Effector memory CD4-positive, alpha-beta T cell (primary cell): ENCODE results near the gene SNRPE.

Source experiments
- DNase-seq, 3 donors: peaks; one replicate each; pipeline ENCODE4 v3.0.0-alpha.2; 2020
- H3K27ac ChIP-seq: 2 replicates; pipeline ENCODE4 v1.7.0; 2013; ENCODE audit warnings: mild to moderate bottlenecking, low read length, moderate library complexity; ENCODE audit not compliant: insufficient read depth, poor library complexity, severe bottlenecking
- H3K27me3 ChIP-seq: replicated peaks from 2 replicates; pipeline ENCODE4 v1.7.0; 2013; ENCODE audit warnings: mild to moderate bottlenecking, low read length; ENCODE audit not compliant: insufficient read depth, control insufficient read depth, poor library complexity, severe bottlenecking
- H3K36me3 ChIP-seq: 2 replicates; pipeline ENCODE4 v1.7.0; 2013; ENCODE audit warnings: mild to moderate bottlenecking, low read length, moderate library complexity; ENCODE audit not compliant: control insufficient read depth, insufficient read depth
- H3K4me1 ChIP-seq: 2 replicates; pipeline ENCODE4 v1.7.0; 2013; ENCODE audit warnings: low read length, mild to moderate bottlenecking; ENCODE audit not compliant: control insufficient read depth, insufficient read depth, poor library complexity, severe bottlenecking
- H3K4me3 ChIP-seq: 2 replicates; pipeline ENCODE4 v1.7.0; 2013; ENCODE audit warnings: low read length, low read depth, mild to moderate bottlenecking; ENCODE audit not compliant: insufficient read depth, poor library complexity, severe bottlenecking
- H3K9me3 ChIP-seq: 2 replicates; pipeline ENCODE4 v1.7.0; 2013; ENCODE audit warnings: mild to moderate bottlenecking, low read length, moderate library complexity; ENCODE audit not compliant: control insufficient read depth

SNRPE gene

DNA sequence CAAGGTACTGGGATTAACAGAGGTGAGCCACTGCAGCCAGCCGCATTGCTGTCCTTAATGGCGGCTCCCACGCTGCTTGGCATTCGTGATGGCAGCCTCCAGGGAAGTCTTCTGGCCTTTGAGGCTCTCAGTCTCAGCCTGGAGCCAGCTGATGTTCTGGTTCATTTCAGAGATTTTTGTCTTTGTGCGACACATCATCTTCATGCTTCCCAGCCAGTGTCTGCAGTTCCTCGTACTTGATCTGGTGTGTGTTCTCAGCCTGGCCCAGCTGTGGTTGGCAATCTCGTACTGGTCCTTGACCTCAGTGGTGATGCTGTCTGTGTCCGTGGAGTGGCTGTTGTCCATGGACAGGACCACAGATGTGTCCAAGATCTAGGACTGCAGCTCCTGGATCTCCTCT lies 11.7 kb downstream of the SNRPE start:
- H3K27ac ChIP-seq, result no peak overlapping the region
- peaks cover 25% of the 10 kb centered on the region for H3K36me3 ChIP-seq
- H3K27me3 ChIP-seq, result no peaks in the 10 kb centered on the region
- H3K9me3 ChIP-seq, result no peaks in the 10 kb centered on the region
- no peak overlapping the region for H3K4me3 ChIP-seq
- DNase-seq, result no peak
- H3K4me1 ChIP-seq, result no peaks in the 10 kb centered on the region

DNA sequence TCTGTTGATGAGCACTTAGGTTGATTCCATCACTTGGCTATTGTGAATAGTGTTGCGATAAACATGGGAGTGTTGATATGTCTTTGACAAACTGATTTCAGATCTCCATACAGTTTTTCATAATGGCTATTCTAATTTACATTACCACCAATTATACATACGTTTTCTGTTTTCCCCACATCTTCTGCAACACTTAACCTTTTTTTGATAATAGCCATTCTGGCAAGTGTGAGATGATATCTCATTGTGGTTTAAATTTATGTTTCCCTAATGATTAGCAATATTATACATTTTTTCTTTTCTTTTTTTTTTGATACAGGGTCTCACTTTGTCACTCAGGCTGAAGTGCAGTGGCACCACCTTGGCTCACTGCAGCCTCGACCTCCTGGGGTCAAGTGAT lies 17.0 kb downstream of the SNRPE start:
- DNase-seq, result no peak
- Histone ChIP-seq H3K9me3 (no peaks in the 10 kb centered on the region), H3K4me3 (no peak overlapping the region), H3K27me3 (no peaks in the 10 kb centered on the region), H3K36me3 (peaks cover 5% of the 10 kb centered on the region), H3K4me1 (no peaks in the 10 kb centered on the region), H3K27ac (no peak overlapping the region)

DNA sequence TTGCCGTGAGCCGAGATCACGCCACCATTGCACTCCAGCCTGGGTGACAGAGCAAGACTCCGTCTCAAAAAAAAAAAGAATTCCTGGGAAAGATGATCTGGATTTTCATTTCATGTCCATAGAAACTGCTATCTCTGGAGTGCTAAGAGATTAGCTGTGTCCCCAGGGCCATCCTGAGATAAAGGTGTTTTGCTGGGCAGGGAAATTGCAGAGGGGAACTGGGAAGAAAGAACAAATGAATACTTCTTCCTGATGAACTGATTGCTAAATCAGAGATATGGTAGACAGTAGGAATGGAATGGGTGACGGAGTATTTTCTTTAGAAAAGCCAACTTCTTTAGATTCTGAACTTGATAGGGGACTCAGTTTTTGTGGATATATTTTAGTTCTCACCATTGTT lies 19.2 kb downstream of the SNRPE start:
- no peak for DNase-seq
- no peak overlapping the region for H3K27ac ChIP-seq
- no peaks in the 10 kb centered on the region for H3K27me3 ChIP-seq
- no peaks in the 10 kb centered on the region for H3K9me3 ChIP-seq
- no peak overlapping the region for H3K4me3 ChIP-seq
- no peaks in the 10 kb centered on the region for H3K4me1 ChIP-seq
- no peaks in the 10 kb centered on the region for H3K36me3 ChIP-seq

DNA sequence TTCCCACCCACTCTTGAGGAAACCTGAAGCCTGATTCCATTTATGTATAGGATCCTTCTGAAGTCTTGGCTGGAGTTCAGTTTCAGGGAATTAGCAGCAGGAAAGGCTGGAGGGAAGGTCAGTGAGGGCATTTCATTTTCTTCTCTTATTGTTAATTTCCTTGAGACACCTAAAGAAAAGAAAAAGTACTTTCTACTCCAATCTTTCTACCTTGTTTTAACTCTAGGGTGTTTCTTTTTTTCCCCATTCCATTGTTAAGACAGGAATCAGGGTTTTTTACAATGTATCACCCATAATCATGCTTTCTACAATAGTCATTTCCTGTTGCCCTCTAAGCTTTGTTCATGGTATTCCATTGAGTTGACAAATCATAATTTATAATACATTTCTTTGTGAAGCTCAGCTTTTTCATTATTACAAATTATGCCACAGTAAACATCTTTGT lies 27.4 kb downstream of the SNRPE start:
- no peak overlapping the region for H3K27ac ChIP-seq
- no peak for DNase-seq
- H3K4me1 ChIP-seq, result no peaks in the 10 kb centered on the region
- H3K36me3 ChIP-seq, result no peaks in the 10 kb centered on the region
- H3K9me3 ChIP-seq, result no peaks in the 10 kb centered on the region
- H3K27me3 ChIP-seq, result no peaks in the 10 kb centered on the region
- H3K4me3 ChIP-seq, result no peak overlapping the region

DNA sequence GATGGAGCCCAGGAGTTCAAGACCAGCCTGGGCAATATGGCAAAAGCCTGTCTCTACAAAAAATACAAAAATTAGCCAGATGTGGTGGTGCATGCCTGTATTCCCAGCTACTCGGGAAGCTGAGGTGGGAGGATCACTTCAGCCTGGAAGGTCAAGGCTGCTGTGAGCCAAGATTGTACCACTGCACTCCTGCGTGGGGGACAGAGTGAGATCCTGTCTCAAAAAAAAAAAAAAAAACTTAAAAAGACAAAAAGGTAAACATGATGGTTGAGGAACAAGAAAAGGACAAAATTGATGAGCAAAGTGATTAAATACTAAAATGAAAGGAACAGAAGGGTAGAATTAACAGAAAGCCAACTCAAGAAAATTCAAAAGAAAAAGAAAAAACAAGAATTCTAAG lies 30.6 kb downstream of the SNRPE start:
- DNase-seq, result no peak
- no peaks in the 10 kb centered on the region for H3K4me1 ChIP-seq
- H3K4me3 ChIP-seq, result no peak overlapping the region
- no peak overlapping the region for H3K27ac ChIP-seq
- no peaks in the 10 kb centered on the region for H3K36me3 ChIP-seq
- no peaks in the 10 kb centered on the region for H3K9me3 ChIP-seq
- H3K27me3 ChIP-seq, result no peaks in the 10 kb centered on the region

DNA sequence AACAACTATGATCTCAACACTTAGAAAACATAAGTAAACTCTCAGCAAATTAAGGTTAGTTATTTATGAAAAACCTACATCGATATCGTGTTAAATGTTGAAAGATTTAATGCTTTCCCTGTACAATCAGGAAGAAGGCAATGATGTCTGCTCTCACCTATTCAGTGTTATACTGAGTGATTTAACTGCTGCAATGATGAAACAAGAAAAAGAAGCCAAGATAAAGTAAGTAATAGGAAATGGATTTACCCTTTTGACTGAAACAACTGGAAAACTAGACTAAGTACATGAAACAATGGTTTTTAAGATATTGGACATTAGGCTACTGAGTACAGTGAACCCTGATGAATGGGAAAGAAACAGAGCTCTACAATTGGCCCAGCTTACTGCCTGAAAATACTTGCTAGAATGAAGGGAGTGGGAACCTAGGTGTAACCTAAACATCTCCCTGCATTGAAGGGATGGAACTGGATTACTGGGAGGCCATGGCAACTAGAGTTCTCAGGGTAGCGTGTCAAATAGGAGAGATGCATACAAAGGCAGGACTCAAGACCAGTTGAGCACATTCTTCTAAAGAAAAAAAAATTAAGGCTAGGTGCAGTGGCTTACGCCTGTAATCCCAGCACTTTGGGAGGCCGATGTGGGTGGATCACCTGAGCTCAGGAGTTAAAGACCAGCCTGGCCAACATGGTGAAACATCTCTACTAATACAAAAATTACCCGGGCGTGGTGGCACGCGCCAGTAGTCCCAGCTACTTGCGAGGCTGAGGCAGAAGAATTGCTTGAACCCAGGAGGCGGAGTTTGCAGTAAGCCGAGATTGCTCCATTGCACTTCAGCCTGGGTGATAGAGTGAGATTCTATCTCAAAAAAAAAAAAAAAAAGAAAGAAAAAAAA lies 37.3 kb downstream of the SNRPE start:
- no peaks in the 10 kb centered on the region for H3K9me3 ChIP-seq
- H3K4me3 ChIP-seq, result no peak overlapping the region
- no peaks in the 10 kb centered on the region for H3K27me3 ChIP-seq
- no peaks in the 10 kb centered on the region for H3K36me3 ChIP-seq
- H3K27ac ChIP-seq, result no peak overlapping the region
- no peaks in the 10 kb centered on the region for H3K4me1 ChIP-seq
- no peak for DNase-seq

DNA sequence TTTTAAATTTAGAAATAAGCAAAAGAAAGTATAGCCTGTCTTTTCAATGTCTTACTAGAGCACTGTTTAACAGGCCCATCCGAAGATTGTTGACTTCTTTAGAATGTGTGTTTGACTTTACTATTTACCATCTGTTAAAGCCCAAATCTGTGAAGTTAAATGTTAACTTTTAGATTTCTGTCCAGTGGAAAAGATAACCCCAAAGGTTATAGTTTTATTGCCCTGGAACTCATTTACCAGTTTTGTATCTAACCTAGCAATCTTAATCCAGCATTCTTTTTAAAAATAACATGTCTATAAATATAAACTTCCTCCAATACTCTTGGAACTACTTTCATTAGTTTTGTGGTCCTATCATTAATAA lies 37.9 kb downstream of the SNRPE start:
- Histone ChIP-seq H3K27me3 (no peaks in the 10 kb centered on the region), H3K4me3 (no peak overlapping the region), H3K27ac (no peak overlapping the region), H3K9me3 (no peaks in the 10 kb centered on the region), H3K4me1 (no peaks in the 10 kb centered on the region), H3K36me3 (no peaks in the 10 kb centered on the region)
- no peak for DNase-seq

DNA sequence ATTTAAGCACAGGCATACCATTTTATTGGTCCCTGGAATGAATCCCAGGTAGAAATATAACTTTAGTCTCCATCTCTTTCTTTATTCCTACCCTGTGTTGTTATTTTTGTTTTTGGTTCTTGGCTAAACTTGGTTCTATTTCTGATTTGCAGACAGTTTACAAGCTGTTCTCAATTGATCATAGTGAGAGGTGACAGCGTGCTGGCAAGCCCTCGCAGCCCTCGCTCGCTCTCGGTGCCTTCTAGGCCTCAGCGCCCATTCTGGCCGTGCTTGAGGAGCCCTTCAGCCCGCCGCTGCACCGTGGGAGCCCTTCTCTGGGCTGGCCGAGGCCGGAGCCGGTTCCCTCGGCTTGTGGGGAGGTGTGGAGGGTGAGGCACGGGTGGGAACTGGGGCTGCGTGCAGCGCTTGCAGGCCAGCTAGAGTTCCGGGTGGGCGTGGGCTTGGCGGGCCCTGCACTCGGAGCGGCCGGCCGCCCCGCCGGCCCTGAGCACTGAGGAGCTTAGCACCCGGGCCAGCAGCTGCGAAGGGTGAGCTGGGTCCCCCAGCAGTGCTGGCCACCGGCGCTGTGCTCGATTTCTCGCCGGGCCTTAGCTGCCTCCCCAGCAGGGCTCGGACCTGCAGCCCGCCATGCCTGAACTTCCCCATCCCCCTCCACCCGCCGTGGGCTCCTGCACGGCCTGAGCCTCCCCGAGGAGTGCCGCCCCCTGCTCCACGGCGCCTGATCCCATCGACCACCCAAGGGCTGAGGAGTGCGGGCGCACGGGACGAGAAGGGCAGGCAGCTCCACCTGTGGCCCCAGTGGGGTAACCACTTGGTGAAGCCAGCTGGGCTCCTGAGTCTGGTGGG lies 38.7 kb downstream of the SNRPE start:
- H3K4me3 ChIP-seq, result no peak overlapping the region
- no peaks in the 10 kb centered on the region for H3K27me3 ChIP-seq
- no peaks in the 10 kb centered on the region for H3K4me1 ChIP-seq
- H3K36me3 ChIP-seq, result no peaks in the 10 kb centered on the region
- no peak overlapping the region for H3K27ac ChIP-seq
- no peaks in the 10 kb centered on the region for H3K9me3 ChIP-seq
- DNase-seq, result no peak

DNA sequence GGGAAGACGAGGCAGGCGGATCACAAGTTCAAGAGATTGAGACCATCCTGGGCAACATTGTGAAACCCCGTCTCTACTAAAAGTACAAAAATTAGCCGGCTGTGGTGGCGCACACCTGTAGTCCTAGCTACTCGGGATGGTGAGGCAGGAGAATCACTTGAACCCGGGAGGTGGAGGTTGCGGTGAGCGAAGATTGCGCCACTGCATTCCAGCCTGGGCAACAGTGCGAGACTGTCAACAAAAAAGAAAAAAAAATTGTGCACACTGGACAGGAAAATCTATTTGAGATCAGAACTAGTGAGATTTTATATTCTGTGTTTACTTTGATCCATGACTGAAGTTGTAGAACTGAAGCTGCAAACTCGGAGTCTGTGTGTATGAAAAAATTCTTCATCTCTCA lies 40.2 kb downstream of the SNRPE start:
- H3K27ac ChIP-seq, result no peak overlapping the region
- no peak for DNase-seq

DNA sequence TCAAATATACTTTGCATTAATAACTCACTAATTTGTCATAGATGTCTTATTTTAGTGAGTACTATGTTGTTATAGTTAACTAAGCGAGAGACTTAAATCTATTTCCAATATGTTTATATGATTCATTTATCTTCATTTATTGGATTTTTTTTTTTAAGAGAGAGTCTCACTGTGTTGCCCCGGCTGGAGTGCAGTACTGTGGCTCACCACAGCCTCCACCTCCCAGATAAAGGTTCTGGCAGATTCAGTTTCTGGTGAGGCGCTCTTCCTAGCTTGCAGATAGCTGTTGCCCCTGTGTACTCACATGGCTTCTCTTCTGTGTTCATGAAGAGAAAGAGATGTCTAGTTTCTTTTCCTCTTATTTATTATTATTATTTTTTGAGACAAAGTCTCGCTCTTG lies 43.9 kb downstream of the SNRPE start:
- Histone ChIP-seq H3K36me3 (no peaks in the 10 kb centered on the region), H3K4me3 (no peak overlapping the region), H3K27ac (no peak overlapping the region), H3K27me3 (no peaks in the 10 kb centered on the region), H3K9me3 (no peaks in the 10 kb centered on the region), H3K4me1 (no peaks in the 10 kb centered on the region)
- no peak for DNase-seq

More for the DNA sequence above, 40.2 kb downstream of the SNRPE start:
- no peaks in the 10 kb centered on the region for H3K4me1 ChIP-seq
- H3K4me3 ChIP-seq, result no peak overlapping the region
- no peaks in the 10 kb centered on the region for H3K9me3 ChIP-seq
- H3K27me3 ChIP-seq, result no peaks in the 10 kb centered on the region
- H3K36me3 ChIP-seq, result no peaks in the 10 kb centered on the region
